Activated CD8-positive, alpha-beta memory T cell treated with anti-CD3 and anti-CD28 coated beads, Interleukin-2, amount 10 ng/mL, durations not matched to agents 7 days and 5 days (primary cell): ENCODE results near the gene MYBPH. TPM values are rescaled to one million over a fixed set of nuclear protein-coding genes. Genes with fewer than 3 reads are reported as not detected.

Experiments
- ATAC-seq: fragments of 150-1000 bp; cut with Tn5 transposase; one replicate; pipeline ENCODE4 v1.10.0; 2021; ENCODE audit warnings: moderate library complexity
- CTCF ChIA-PET: fragments of 350-600 bp; sonication (Branson Sonifier 250); formaldehyde crosslinking; loops from one replicate; lab custom pipeline; 2021; ENCODE audit warnings: antibody characterized with exemption; lab: Charles Lee
- DNase-seq: peaks from one replicate; pipeline ENCODE4 v3.0.0-alpha.2; 2020
- H3K27ac Mint-ChIP-seq: one replicate; pipeline ENCODE4 v1.8.0; 2021; ENCODE audit warnings: mild to moderate bottlenecking, mixed read lengths
- H3K27me3 Mint-ChIP-seq: one replicate; pipeline ENCODE4 v1.8.0; 2021; ENCODE audit warnings: mixed read lengths
- H3K36me3 Mint-ChIP-seq: one replicate; pipeline ENCODE4 v1.8.0; 2021; ENCODE audit warnings: mild to moderate bottlenecking, mixed read lengths
- H3K4me1 Mint-ChIP-seq: one replicate; pipeline ENCODE4 v1.8.0; 2021; ENCODE audit warnings: mixed read lengths
- H3K4me3 Mint-ChIP-seq: one replicate; pipeline ENCODE4 v1.8.0; 2021; ENCODE audit warnings: mild to moderate bottlenecking, moderate library complexity, mixed read lengths
- H3K9me3 Mint-ChIP-seq: one replicate; pipeline ENCODE4 v1.8.0; 2022; ENCODE audit warnings: low read depth, mixed read lengths
- total RNA-seq, 2 experiments: library from RNA; stranded (reverse); gene quantifications; one replicate each; pipeline ENCODE4 v1.2.3, GENCODE V29; 2021

MYBPH gene
- total RNA-seq, 2 experiments from 2014 or later: not detected

- peaks cover 69% of the 10 kb centered on the region for H3K27me3 Mint-ChIP-seq
- ATAC-seq (no peak), DNase-seq (peak; percentile 37)
- H3K4me3 Mint-ChIP-seq: no peak overlapping the region
- CTCF ChIA-PET: interaction anchor here (1.4 to 2.3 kb wide), 3 partner anchors 11 to 94 kb away, joined by 6 to 11 read pairs (median 8); no protein-coding TSS in a partner anchor
- peaks cover 14% of the 10 kb centered on the region for H3K4me1 Mint-ChIP-seq
- H3K9me3 Mint-ChIP-seq: no peaks in the 10 kb centered on the region
- H3K36me3 Mint-ChIP-seq: no peaks in the 10 kb centered on the region
- H3K27ac Mint-ChIP-seq: no peak overlapping the region
Observed at GRCh38 chr1:203122159-203122558, 53.5 kb downstream of the MYBPH start.

DNA sequence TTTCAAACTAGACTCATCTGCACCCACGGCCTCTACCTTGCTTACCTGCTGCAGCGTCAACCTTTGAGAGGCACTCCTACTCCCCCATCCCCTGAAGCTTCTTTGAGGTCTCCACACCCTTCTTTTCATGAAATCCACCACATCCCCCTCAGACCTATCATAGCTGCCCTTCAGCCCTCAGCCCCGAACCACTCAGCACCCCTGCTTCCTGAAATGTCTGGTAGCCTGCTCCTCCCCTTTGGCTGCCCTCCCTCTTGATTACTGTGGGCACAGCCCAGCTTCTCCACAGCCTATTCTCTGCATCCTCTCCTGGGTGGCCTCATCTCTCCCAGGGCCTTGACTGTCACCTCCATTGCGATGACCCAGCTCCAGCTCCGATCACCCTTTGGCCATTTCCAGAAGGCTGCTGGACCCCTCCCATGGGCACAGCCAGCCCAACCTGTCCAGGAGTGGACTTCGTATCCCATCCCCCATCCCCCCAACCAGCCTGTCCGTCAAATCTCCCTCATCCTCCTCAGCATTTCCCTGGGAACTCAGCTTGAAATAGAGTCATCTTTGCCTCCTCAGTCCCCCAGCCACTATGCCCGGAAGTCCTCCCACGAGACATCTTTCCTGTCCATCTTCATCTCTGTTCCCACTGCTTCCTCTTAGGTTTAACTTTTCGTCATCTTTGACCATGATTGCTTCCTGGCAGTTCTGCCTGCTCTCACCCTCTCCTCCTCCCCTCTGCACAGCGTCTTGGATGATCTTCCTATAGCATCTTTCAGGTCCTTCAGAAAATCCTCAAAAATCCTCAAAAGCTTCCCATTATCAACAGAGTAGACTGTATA lies 54.2 kb downstream of the MYBPH start:
- ATAC-seq: no peak
- CTCF ChIA-PET: interaction anchor here (0.7 to 2.3 kb wide), 4 partner anchors 12 to 95 kb away, joined by 3 to 11 read pairs (median 7); no protein-coding TSS in a partner anchor
- DNase-seq: peak; percentile 37
- Mint-ChIP-seq H3K27me3 (peaks cover 66% of the 10 kb centered on the region), H3K4me3 (no peak overlapping the region), H3K27ac (no peak overlapping the region), H3K9me3 (no peaks in the 10 kb centered on the region), H3K36me3 (no peaks in the 10 kb centered on the region), H3K4me1 (peaks cover 14% of the 10 kb centered on the region)

- CTCF ChIA-PET: interaction anchor here (0.7 to 1.6 kb wide), 3 partner anchors 52 to 96 kb away, joined by 3 to 11 read pairs (median 6); no protein-coding TSS in a partner anchor
- H3K27ac Mint-ChIP-seq: no peak overlapping the region
- no peaks in the 10 kb centered on the region for H3K36me3 Mint-ChIP-seq
- no peak overlapping the region for H3K4me3 Mint-ChIP-seq
- no peaks in the 10 kb centered on the region for H3K9me3 Mint-ChIP-seq
- DNase-seq (peak; percentile 26), ATAC-seq (no peak)
- H3K27me3 Mint-ChIP-seq: peaks cover 65% of the 10 kb centered on the region
- peaks cover 14% of the 10 kb centered on the region for H3K4me1 Mint-ChIP-seq
Observed at GRCh38 chr1:203120325-203121153, 55.1 kb downstream of the MYBPH start.

Other genes starting within 250 kb of the MYBPH start
- gene KLHL12, start 248.6 kb downstream of the MYBPH start, total RNA-seq: 10 to 100 TPM; 30.8 to 32.7 TPM
- 10 to 100 TPM; 71.8 to 79.2 TPM for gene ADIPOR1, start 217.5 kb downstream of the MYBPH start, total RNA-seq
- 10 to 100 TPM; 17.5 to 19.2 TPM for gene CYB5R1, start 208.6 kb downstream of the MYBPH start, total RNA-seq
- 10 to 100 TPM; 75.7 to 78.7 TPM for gene TMEM183A, start 168.5 kb downstream of the MYBPH start, total RNA-seq
- gene PPFIA4, start 149.3 kb downstream of the MYBPH start, total RNA-seq: 10 to 100 TPM in 1 of 2 experiments, 1 to 10 TPM in 1; 4.6 to 17.9 TPM
- not detected for gene MYOG, start 89.8 kb downstream of the MYBPH start, total RNA-seq
- not detected for gene ADORA1, start 48.1 kb downstream of the MYBPH start, total RNA-seq
- gene CHI3L1, start 10.9 kb upstream of the MYBPH start, total RNA-seq: not detected
- gene CHIT1, start 53.8 kb upstream of the MYBPH start, total RNA-seq: under 1 TPM; 0.41 to 0.94 TPM
- gene BTG2, start 129.7 kb upstream of the MYBPH start, total RNA-seq: 100 to 1,000 TPM in 1 of 2 experiments, 10 to 100 TPM in 1; 72.2 to 142 TPM
- under 1 TPM in 1 of 2 experiments, not detected in 1; 0.19 TPM for gene FMOD, start 175.3 kb upstream of the MYBPH start, total RNA-seq